Pancreas (tissue), 10 donors: ENCODE data around the gene AIFM2. TPM values are rescaled to one million over a fixed set of nuclear protein-coding genes. Genes with fewer than 3 reads are reported as not detected.
"Not testable (repeated sequence)": the region's sequence is repeated elsewhere in the genome, so short reads cannot be mapped to it uniquely, and the experiment has no call there.

ENCODE experiments used
- ATAC-seq, 4 donors: fragments of 200-7000 bp; cut with Tn5 transposase; one replicate each; pipeline versions ENCODE4 v1.8.0 to v1.9.1; 2020; ENCODE audit warnings: mild to moderate bottlenecking in 4 of 4, moderate library complexity in 4 of 4
- DNase-seq, 6 donors: peaks; one replicate each; pipeline ENCODE4 v3.0.0-alpha.2; 2020
- FAIRE-seq: peaks from 2 replicates; lab custom pipeline; 2012; peaks lifted over from hg19 to GRCh38; lab: Jason Lieb, UNC
- H3K27ac ChIP-seq, 4 donors: fragments of 200-600 bp; sonication (generic); 1 replicate in 3 of 4; 2 replicates in 1 of 4; pipeline versions ENCODE4 v1.5.0 to v1.8.0; 2020
- H3K27me3 ChIP-seq, 4 donors: fragments of 200-600 bp; one replicate each; pipeline ENCODE4 v1.8.0; 2021
- H3K36me3 ChIP-seq, 3 donors: fragments of 200-600 bp; sonication (generic) in 1 of 3; one replicate each; pipeline versions ENCODE4 v1.5.0 to v1.8.0; 2020 to 2021
- H3K4me1 ChIP-seq, 3 donors: fragments of 200-600 bp; one replicate each; pipeline ENCODE4 v1.8.0; 2021
- H3K4me3 ChIP-seq, 4 donors: fragments of 200-600 bp; sonication (generic) in 2 of 4; one replicate each; pipeline versions ENCODE4 v1.5.0 to v1.8.0; 2020 to 2021
- H3K9me3 ChIP-seq, 4 donors: fragments of 200-600 bp; one replicate each; pipeline ENCODE4 v1.8.0; 2021
- WGBS, 2 donors: extraction: QIAGEN DNeasy Blood & Tissue Kit; methylation state at CpG; one replicate each; pipeline ENCODE4 v1.1.7; 2013; 5-methylcytosine and 5-hydroxymethylcytosine counted together
- intact Hi-C, 3 donors: fragments of 100-400 bp; cut with DNase I; formaldehyde crosslinking; loops; one replicate each; pipeline versions ENCODE4 v1.11.1 to v1.14.2; 2022
- polyA plus RNA-seq, 2 donors: library from polyadenylated mRNA; stranded (reverse); fragments of 200-250 nt; gene quantifications; one replicate each; pipeline ENCODE4 v1.2.3, GENCODE V29; 2013
- total RNA-seq, 6 donors: library from RNA; stranded (reverse); fragmentation: NEBNext Ultra II Directional in 4 of 6; extraction: Animal tissue kit (Norgen Biotek cat#: 25700) in 4 of 6; gene quantifications; one replicate each; pipeline versions ENCODE4 v1.2.1 to v1.2.4, GENCODE V29; 2021 to 2023
- TF ChIP-seq, protein P1 (sequence below), 4 donors: fragments of 200-600 bp; sonication (generic) in 3 of 4; IDR thresholded peaks; one replicate each; pipeline versions ENCODE4 v1.5.0 to v1.8.0; 2021; ENCODE audit warnings: antibody characterized with exemption in 4 of 4
- donor health status: healthy with polysubstance abuse.
- donor health status: DM: no; HTN: no; CAD: no; lungs with moderate emphysema.
- donor health status: DM: no; HTN: no; CAD: no.
- donor health status: control.
- donor health status: control.
- donor health status: Bipolar disorder and iron deficiency.
- donor health status: DM: yes; HTN: yes; CAD: no.
- donor health status: DM: no; HTN: no; CAD: no.
- donor health status: DM: no; HTN: no; CAD: no.
- donor health status: DM: yes; HTN: yes; CAD: no.

The AIFM2 gene
- total and polyA plus RNA-seq, 8 donors, result 2.0 to 5.0 (median 3.6) TPM

DNA sequence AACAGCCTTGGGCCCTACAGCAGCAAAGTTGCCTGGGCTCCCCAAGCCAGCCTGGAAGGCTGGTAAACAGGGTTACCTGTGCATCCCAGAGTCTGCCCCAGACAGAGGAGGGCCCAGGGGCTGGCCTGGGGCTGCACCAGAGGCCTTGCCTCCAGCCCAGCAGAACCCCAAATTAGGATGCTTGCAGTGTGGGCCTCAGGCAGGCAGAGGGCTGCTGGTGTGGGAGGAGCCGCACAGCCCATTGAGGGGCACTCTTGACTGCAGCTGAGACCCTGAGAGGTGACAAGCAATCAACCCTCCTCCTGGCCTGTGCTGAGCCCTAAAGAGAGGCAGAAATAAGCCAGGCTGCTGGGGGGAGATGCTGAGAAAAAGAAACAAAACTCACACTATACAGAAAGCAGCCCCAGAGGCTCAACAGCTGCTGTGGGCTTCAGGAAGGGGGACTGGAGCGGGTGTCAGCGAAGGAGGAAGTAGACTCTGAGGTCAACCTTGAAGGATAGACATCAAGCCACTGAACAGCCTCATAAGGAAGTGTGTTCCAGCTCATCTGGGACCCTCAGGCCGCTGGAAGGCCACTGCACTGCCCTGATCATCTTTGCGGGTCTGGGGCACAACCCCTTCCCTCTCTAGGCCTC lies 6.6 kb downstream of the AIFM2 start:
- no peak for FAIRE-seq
- intact Hi-C loops, result no loop called here
- TF ChIP-seq, protein P1, sequence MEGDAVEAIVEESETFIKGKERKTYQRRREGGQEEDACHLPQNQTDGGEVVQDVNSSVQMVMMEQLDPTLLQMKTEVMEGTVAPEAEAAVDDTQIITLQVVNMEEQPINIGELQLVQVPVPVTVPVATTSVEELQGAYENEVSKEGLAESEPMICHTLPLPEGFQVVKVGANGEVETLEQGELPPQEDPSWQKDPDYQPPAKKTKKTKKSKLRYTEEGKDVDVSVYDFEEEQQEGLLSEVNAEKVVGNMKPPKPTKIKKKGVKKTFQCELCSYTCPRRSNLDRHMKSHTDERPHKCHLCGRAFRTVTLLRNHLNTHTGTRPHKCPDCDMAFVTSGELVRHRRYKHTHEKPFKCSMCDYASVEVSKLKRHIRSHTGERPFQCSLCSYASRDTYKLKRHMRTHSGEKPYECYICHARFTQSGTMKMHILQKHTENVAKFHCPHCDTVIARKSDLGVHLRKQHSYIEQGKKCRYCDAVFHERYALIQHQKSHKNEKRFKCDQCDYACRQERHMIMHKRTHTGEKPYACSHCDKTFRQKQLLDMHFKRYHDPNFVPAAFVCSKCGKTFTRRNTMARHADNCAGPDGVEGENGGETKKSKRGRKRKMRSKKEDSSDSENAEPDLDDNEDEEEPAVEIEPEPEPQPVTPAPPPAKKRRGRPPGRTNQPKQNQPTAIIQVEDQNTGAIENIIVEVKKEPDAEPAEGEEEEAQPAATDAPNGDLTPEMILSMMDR (IDR thresholded peaks at IDR 0.05), result no peak

DNA sequence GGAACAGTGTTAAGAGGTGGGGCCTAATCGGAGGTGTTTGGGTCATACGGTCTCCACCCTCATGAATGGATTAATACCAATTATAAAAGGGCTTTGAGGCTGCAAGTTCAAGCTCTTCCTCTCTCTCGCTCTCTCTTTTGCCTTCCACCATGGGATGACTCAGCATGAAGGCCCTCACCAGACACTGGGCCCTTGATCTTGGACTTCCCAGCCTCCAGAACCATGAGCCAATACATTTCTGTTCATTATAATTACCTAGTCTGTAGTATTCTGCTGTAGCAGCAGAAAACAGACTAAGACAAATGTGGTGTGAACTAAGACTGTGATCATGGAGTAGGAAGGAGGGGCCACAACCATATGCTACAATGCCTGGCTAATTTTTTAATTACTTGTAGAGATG lies 7.7 kb downstream of the AIFM2 start:
- no peak for ATAC-seq
- H3K27me3 ChIP-seq, result no peaks in the 10 kb centered on the region
- no peaks in the 10 kb centered on the region for H3K4me1 ChIP-seq
- DNase-seq, result no peak
- TF ChIP-seq, protein P1 (IDR thresholded peaks at IDR 0.05), result no peak
- peaks cover 0 to 4% (median 0%) of the 10 kb centered on the region in 3 donors for H3K36me3 ChIP-seq
- H3K4me3 ChIP-seq, result no peak overlapping the region
- no peak overlapping the region for H3K27ac ChIP-seq
- no peak for FAIRE-seq
- intact Hi-C loops, result no loop called here
- H3K9me3 ChIP-seq, result no peaks in the 10 kb centered on the region
- 96 to 100% methylated on average over 3 of the region's 3 CpGs for WGBS, 2 donors

More for the DNA sequence above, 6.6 kb downstream of the AIFM2 start:
- DNase-seq (no peak), ATAC-seq (no peak)
- Histone ChIP-seq H3K4me3 (no peak overlapping the region), H3K27me3 (no peaks in the 10 kb centered on the region), H3K4me1 (no peaks in the 10 kb centered on the region), H3K9me3 (no peaks in the 10 kb centered on the region), H3K36me3 (peaks cover 0 to 4% (median 0%) of the 10 kb centered on the region in 3 donors), H3K27ac (no peak overlapping the region)
- 88 to 90% methylated on average over 5 of the region's 5 CpGs for WGBS, 2 donors

DNA sequence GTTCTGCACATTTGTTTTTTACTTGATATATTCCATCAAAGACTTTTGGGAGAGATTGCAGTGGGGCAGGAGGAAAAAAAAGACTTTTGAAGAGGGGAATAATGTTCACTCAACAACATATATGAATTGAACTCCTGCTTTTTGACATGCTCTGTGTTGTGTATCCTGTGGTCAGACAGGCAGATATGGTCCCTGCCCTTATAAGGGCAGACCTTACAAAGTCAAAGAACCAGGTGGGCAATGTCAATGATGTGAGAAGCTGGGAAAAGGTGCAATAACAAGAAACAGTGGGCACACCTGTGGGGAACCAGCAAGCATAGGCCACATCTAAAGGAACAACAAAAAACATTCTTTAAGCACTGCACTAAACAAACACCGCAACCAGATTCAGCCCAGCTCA lies 8.2 kb downstream of the AIFM2 start:
- no peak overlapping the region for H3K4me3 ChIP-seq
- intact Hi-C loops, result no loop called here
- H3K27ac ChIP-seq, result no peak overlapping the region
- H3K36me3 ChIP-seq, result peaks cover 0 to 4% (median 0%) of the 10 kb centered on the region in 3 donors
- no peaks in the 10 kb centered on the region for H3K4me1 ChIP-seq
- no peaks in the 10 kb centered on the region for H3K9me3 ChIP-seq
- ATAC-seq, result no peak
- TF ChIP-seq, protein P1 (IDR thresholded peaks at IDR 0.05), result no peak
- FAIRE-seq, result no peak
- no peaks in the 10 kb centered on the region for H3K27me3 ChIP-seq
- 93 to 98% methylated on average over 1 of the region's 1 CpG for WGBS, 2 donors
- no peak for DNase-seq

DNA sequence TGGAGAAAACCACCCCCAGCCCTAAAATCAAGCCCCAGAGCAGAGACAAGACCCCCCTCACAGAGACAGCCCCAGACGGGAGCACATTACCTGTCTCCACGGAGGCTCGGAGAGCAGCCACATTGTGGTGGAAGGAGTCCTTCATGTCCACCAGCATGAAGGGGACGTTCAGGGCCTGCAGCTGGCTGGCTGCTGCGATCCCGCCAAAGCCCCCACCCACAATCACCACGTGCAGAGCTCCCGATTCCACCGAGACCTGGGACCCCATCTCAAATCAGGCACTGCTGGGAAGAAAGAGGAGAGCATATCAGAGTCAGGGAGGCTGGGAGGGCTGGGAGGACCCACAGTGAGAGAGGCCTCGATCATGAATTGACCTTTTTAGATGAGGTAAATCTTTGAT lies 8.8 kb downstream of the AIFM2 start:
- ATAC-seq, result no peak

DNA sequence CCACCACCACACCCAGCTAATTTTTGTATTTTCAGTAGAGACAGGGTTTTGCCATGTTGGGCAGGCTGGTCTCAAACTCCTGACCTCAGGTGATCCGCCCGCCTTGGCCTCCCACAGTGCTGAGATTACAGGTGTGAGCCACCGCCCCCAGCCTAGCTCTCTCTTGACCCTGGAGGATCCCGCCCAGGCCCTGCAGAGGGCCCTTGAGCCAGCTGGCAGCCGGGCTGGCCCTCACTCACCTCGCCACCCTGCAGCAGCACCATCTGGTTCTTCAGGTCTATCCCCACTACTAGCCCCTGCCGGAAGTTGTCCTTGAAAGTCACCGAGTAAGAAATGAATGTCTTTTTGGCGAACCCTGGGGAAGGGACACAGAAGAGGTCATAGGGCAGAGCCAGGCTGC lies 9.5 kb downstream of the AIFM2 start:
- H3K4me1 ChIP-seq, intact Hi-C loops, H3K27me3 ChIP-seq, H3K4me3 ChIP-seq, DNase-seq, H3K9me3 ChIP-seq, H3K36me3 ChIP-seq, H3K27ac ChIP-seq, ATAC-seq, FAIRE-seq: not testable (repeated sequence)
- 90 to 95% methylated on average over 8 to 9 of the region's 9 CpGs for WGBS, 2 donors

More for the DNA sequence above, 8.8 kb downstream of the AIFM2 start:
- TF ChIP-seq, protein P1 (IDR thresholded peaks at IDR 0.05), result no peak
- peaks cover 0 to 4% (median 0%) of the 10 kb centered on the region in 3 donors for H3K36me3 ChIP-seq
- no peak overlapping the region for H3K4me3 ChIP-seq
- intact Hi-C loops, result no loop called here
- 89 to 94% methylated on average over 10 of the region's 10 CpGs for WGBS, 2 donors
- DNase-seq, result no peak
- FAIRE-seq, result no peak
- no peaks in the 10 kb centered on the region for H3K4me1 ChIP-seq
- H3K27me3 ChIP-seq, result no peaks in the 10 kb centered on the region
- no peak overlapping the region for H3K27ac ChIP-seq
- no peaks in the 10 kb centered on the region for H3K9me3 ChIP-seq
